Astrocyte (in vitro differentiated cells and primary cell): ENCODE data around the gene PRDM15.

Source experiments
- CTCF ChIP-seq: IDR thresholded peaks from 2 replicates; pipeline ENCODE4 v1.5.1; 2011; ENCODE audit warnings: low read depth, mild to moderate bottlenecking, inconsistent platforms, low read length, moderate library complexity; ENCODE audit not compliant: insufficient read depth
- EZH2 ChIP-seq: IDR thresholded peaks from 2 replicates; pipeline ENCODE4 v1.6.1; 2012; ENCODE audit warnings: mild to moderate bottlenecking, low read length, inconsistent platforms; ENCODE audit not compliant: insufficient read depth

GRCh38 chr21:41891132-41891531 lies 12.0 kb upstream of the PRDM15 start:
- TF ChIP-seq CTCF (no peak), EZH2 (no peak)
